ENCODE results near the gene TNFRSF1B. TPM values are rescaled to one million over a fixed set of nuclear protein-coding genes. Genes with fewer than 3 reads are reported as not detected.

The TNFRSF1B gene
- total RNA-seq, 1 experiment from 2014 or later = 0.61 TPM

DNA sequence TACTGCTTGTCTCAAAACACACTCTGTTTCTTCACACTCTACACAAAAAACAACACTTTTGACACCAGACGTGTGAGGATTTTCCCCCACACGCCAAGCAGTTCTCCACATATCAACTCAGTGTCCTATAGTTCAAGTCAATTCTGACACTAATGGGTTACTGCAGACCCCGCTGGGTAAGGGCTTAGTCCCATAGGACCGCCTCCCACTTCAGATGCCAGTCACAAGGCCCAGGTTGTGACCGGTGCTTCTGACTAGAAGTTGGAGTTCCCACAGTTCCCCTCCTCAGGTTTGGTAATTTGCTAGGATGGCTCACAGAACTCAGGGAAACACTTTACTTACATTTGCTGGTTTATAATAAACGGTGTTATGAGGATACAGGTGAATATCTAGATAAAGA, 83.0 kb downstream of the TNFRSF1B start:
- ChIA-PET POLR2A (no interaction called here), RAD21 (ENCODE audit: low non-redundant PET in 1 of 2, low total read pairs in 2 of 2, uncharacterized antibody in 2 of 2, unreplicated experiment in 2 of 2) (no interaction called here), CTCF (no interaction called here)
- DNase-seq (ENCODE audit: low read depth, low spot score) (no peak), ATAC-seq (no peak)
- TF ChIP-seq YY1 (IDR thresholded peaks at IDR 0.05; ENCODE audit: extremely low read depth, insufficient replicate concordance, low read depth, low read length) (no peak), ZNF274 (IDR thresholded peaks at IDR 0.05; ENCODE audit: low read depth, low read length) (no peak), POLR2A (IDR thresholded peaks at IDR 0.05; ENCODE audit: borderline replicate concordance, extremely low read depth, insufficient read depth, insufficient read length) (no peak), EZH2 (IDR thresholded peaks at IDR 0.05) (no peak), ELF1 (IDR thresholded peaks at IDR 0.05; ENCODE audit: borderline replicate concordance, low read depth) (no peak), CEBPB (IDR thresholded peaks at IDR 0.05; ENCODE audit: low read depth) (no peak), SP1 (IDR thresholded peaks at IDR 0.05; ENCODE audit: low read depth) (no peak), CBX3 (IDR thresholded peaks at IDR 0.05; ENCODE audit: low read depth) (no peak), JUND (IDR thresholded peaks at IDR 0.05) (no peak), EZH2phosphoT487 (IDR thresholded peaks at IDR 0.05; ENCODE audit: borderline replicate concordance) (no peak), SIN3A (IDR thresholded peaks at IDR 0.05; ENCODE audit: low read depth) (no peak), TCF7L2 (IDR thresholded peaks at IDR 0.05; ENCODE audit: borderline replicate concordance, extremely low read depth, insufficient read depth, insufficient read length) (no peak), RAD21 (IDR thresholded peaks at IDR 0.05; ENCODE audit: low read depth) (no peak)
- TF ChIP-seq, protein P1, sequence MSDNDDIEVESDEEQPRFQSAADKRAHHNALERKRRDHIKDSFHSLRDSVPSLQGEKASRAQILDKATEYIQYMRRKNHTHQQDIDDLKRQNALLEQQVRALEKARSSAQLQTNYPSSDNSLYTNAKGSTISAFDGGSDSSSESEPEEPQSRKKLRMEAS (IDR thresholded peaks at IDR 0.05) = no peak
- TF ChIP-seq, protein P2, sequence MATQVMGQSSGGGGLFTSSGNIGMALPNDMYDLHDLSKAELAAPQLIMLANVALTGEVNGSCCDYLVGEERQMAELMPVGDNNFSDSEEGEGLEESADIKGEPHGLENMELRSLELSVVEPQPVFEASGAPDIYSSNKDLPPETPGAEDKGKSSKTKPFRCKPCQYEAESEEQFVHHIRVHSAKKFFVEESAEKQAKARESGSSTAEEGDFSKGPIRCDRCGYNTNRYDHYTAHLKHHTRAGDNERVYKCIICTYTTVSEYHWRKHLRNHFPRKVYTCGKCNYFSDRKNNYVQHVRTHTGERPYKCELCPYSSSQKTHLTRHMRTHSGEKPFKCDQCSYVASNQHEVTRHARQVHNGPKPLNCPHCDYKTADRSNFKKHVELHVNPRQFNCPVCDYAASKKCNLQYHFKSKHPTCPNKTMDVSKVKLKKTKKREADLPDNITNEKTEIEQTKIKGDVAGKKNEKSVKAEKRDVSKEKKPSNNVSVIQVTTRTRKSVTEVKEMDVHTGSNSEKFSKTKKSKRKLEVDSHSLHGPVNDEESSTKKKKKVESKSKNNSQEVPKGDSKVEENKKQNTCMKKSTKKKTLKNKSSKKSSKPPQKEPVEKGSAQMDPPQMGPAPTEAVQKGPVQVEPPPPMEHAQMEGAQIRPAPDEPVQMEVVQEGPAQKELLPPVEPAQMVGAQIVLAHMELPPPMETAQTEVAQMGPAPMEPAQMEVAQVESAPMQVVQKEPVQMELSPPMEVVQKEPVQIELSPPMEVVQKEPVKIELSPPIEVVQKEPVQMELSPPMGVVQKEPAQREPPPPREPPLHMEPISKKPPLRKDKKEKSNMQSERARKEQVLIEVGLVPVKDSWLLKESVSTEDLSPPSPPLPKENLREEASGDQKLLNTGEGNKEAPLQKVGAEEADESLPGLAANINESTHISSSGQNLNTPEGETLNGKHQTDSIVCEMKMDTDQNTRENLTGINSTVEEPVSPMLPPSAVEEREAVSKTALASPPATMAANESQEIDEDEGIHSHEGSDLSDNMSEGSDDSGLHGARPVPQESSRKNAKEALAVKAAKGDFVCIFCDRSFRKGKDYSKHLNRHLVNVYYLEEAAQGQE (IDR thresholded peaks at IDR 0.05; ENCODE audit: low read depth) = no peak
- TF ChIP-seq, protein P3, sequence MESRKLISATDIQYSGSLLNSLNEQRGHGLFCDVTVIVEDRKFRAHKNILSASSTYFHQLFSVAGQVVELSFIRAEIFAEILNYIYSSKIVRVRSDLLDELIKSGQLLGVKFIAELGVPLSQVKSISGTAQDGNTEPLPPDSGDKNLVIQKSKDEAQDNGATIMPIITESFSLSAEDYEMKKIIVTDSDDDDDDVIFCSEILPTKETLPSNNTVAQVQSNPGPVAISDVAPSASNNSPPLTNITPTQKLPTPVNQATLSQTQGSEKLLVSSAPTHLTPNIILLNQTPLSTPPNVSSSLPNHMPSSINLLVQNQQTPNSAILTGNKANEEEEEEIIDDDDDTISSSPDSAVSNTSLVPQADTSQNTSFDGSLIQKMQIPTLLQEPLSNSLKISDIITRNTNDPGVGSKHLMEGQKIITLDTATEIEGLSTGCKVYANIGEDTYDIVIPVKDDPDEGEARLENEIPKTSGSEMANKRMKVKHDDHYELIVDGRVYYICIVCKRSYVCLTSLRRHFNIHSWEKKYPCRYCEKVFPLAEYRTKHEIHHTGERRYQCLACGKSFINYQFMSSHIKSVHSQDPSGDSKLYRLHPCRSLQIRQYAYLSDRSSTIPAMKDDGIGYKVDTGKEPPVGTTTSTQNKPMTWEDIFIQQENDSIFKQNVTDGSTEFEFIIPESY (IDR thresholded peaks at IDR 0.05; ENCODE audit: extremely low read depth, insufficient replicate concordance, low read length) = no peak
- no peak overlapping the region for H3K4me2 ChIP-seq (ENCODE audit: low read length)
- no peak overlapping the region for H3K4me3 ChIP-seq (replicated peaks in 1 of 2; ENCODE audit: low read depth in 1 of 2, low read length in 2 of 2)
- H4K20me1 ChIP-seq (ENCODE audit: insufficient read depth) = no peaks in the 10 kb centered on the region
- H3K27me3 ChIP-seq (ENCODE audit: insufficient read depth, low read length) = no peaks in the 10 kb centered on the region
- H3K9ac ChIP-seq (ENCODE audit: low read length) = no peak overlapping the region
- H3K36me3 ChIP-seq (ENCODE audit: control insufficient read depth in 1 of 2, insufficient read depth in 2 of 2, low read length in 2 of 2) = peaks cover 12 to 23% of the 10 kb centered on the region in 2 experiments
- no peak overlapping the region for H2AFZ ChIP-seq (ENCODE audit: low read depth, low read length, poor library complexity, severe bottlenecking)
- H3K4me1 ChIP-seq (ENCODE audit: control insufficient read depth in 1 of 2, insufficient read depth in 2 of 2, low read length in 2 of 2) = no peaks in the 10 kb centered on the region
- H3K79me2 ChIP-seq (ENCODE audit: insufficient read depth, low read length) = no peaks in the 10 kb centered on the region
- H3K9me3 ChIP-seq (ENCODE audit: control insufficient read depth in 1 of 2, insufficient read depth in 1 of 2, low read depth in 1 of 2, low read length in 2 of 2) = no peaks in the 10 kb centered on the region
- no TSS peak for BruUV-seq (replicated peaks)
- H3K9me2 ChIP-seq (ENCODE audit: insufficient read depth) = no peaks in the 10 kb centered on the region
- no peak overlapping the region for H3K27ac ChIP-seq (ENCODE audit: low read depth, low read length)
- intact Hi-C loops (cut with micrococcal nuclease) = no loop called here
